PC-3 (cell line): Measurements from ENCODE around the gene KANK2.

Source experiments
- EZH2 ChIP-seq: fragments of 300-600 bp; sonication (generic); IDR thresholded peaks from one replicate; pipeline ENCODE4 v1.6.1; 2017; ENCODE audit warnings: antibody characterized with exemption, mild to moderate bottlenecking, low read length; ENCODE audit not compliant: unreplicated experiment
- EZH2phosphoT487 ChIP-seq: fragments of 300-600 bp; sonication (generic); IDR thresholded peaks from 2 replicates; pipeline ENCODE4 v1.6.1; 2018; ENCODE audit warnings: mild to moderate bottlenecking, antibody characterized with exemption, low read length, borderline replicate concordance
- TF ChIP-seq, protein P1 (sequence below): fragments of 300-600 bp; sonication (generic); conservative IDR thresholded peaks from 2 replicates; pipeline ENCODE4 v1.5.1; 2017; ENCODE audit warnings: antibody characterized with exemption, low read depth, mild to moderate bottlenecking, low read length

DNA sequence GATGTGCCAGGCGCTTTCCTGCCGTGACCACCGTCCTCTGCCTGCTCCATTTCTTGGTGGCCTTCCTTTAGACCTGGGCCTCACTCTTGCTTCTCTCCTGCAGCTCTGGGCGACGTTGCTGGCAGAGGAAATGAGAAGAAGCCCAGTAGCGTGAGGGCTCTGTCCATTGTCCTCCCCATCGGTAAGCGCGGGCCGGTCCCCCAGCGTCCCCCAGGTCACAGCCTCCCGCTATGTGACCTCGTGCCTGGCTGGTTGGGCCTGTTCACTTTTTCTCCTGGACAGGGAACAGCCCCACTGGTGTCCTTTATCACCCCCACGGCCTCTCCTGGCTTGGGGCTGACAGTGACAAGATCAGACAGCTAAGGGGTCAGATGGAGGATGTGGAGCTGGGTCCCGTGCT, 69.4 kb downstream of the KANK2 start:
- no peak for TF ChIP-seq EZH2
- TF ChIP-seq, protein P1, sequence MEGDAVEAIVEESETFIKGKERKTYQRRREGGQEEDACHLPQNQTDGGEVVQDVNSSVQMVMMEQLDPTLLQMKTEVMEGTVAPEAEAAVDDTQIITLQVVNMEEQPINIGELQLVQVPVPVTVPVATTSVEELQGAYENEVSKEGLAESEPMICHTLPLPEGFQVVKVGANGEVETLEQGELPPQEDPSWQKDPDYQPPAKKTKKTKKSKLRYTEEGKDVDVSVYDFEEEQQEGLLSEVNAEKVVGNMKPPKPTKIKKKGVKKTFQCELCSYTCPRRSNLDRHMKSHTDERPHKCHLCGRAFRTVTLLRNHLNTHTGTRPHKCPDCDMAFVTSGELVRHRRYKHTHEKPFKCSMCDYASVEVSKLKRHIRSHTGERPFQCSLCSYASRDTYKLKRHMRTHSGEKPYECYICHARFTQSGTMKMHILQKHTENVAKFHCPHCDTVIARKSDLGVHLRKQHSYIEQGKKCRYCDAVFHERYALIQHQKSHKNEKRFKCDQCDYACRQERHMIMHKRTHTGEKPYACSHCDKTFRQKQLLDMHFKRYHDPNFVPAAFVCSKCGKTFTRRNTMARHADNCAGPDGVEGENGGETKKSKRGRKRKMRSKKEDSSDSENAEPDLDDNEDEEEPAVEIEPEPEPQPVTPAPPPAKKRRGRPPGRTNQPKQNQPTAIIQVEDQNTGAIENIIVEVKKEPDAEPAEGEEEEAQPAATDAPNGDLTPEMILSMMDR: no peak
- TF ChIP-seq EZH2phosphoT487: no peak
